H9 (cell line): ENCODE data around the gene SDC4. TPM values are rescaled to one million over a fixed set of nuclear protein-coding genes. Genes with fewer than 3 reads are reported as not detected.

ENCODE experiments used
- DNase-seq: peaks from one replicate; pipeline ENCODE4 v3.0.0-alpha.2; 2017
- H2AFZ ChIP-seq: one replicate; pipeline ENCODE4 v1.6.1; 2013; ENCODE audit warnings: mild to moderate bottlenecking, low read length, control low read depth, moderate library complexity
- H2AK5ac ChIP-seq: 2 replicates; pipeline ENCODE4 v1.6.1; 2013; ENCODE audit warnings: low read length, control low read depth, mixed read lengths; ENCODE audit not compliant: insufficient read length
- H2BK120ac ChIP-seq: one replicate; pipeline ENCODE4 v1.6.1; 2013; ENCODE audit warnings: low read depth, mild to moderate bottlenecking, low read length, control low read depth, inconsistent platforms; ENCODE audit not compliant: poor library complexity, severe bottlenecking
- H2BK12ac ChIP-seq: 2 replicates; pipeline ENCODE4 v1.6.1; 2013; ENCODE audit warnings: low read length, control low read depth, mixed read lengths, low read depth; ENCODE audit not compliant: insufficient read length
- H2BK15ac ChIP-seq: 2 replicates; pipeline ENCODE4 v1.6.1; 2013; ENCODE audit warnings: low read depth, low read length, control low read depth
- H2BK20ac ChIP-seq: one replicate; pipeline ENCODE4 v1.6.1; 2013; ENCODE audit warnings: low read depth, mild to moderate bottlenecking, low read length, control low read depth, inconsistent platforms; ENCODE audit not compliant: poor library complexity, severe bottlenecking
- H2BK5ac ChIP-seq: 2 replicates; pipeline ENCODE4 v1.6.1; 2013; ENCODE audit warnings: low read length, control low read depth, mixed read lengths; ENCODE audit not compliant: insufficient read length
- H3K14ac ChIP-seq: 2 replicates; pipeline ENCODE4 v1.6.1; 2013; ENCODE audit warnings: low read length, control low read depth; ENCODE audit not compliant: insufficient read depth
- H3K18ac ChIP-seq: 2 replicates; pipeline ENCODE4 v1.6.1; 2013; ENCODE audit warnings: low read depth, mild to moderate bottlenecking, mixed read lengths, low read length, control low read depth; ENCODE audit not compliant: insufficient read length
- H3K23ac ChIP-seq: 2 replicates; pipeline ENCODE4 v1.6.1; 2013; ENCODE audit warnings: low read length, control low read depth, mixed read lengths, low read depth; ENCODE audit not compliant: insufficient read length
- H3K23me2 ChIP-seq: 2 replicates; pipeline ENCODE4 v1.6.1; 2013; ENCODE audit warnings: low read depth, mild to moderate bottlenecking, mixed read lengths, low read length, control low read depth; ENCODE audit not compliant: insufficient read length, poor library complexity, severe bottlenecking
- H3K27ac ChIP-seq: 2 replicates; pipeline ENCODE4 v1.5.1; 2013; ENCODE audit warnings: low read length, control low read depth, mixed read lengths, low read depth; ENCODE audit not compliant: insufficient read length
- H3K27me3 ChIP-seq: 2 replicates; pipeline ENCODE4 v1.6.1; 2013; ENCODE audit warnings: low read length, control low read depth, inconsistent platforms; ENCODE audit not compliant: insufficient read depth
- H3K4ac ChIP-seq: 2 replicates; pipeline ENCODE4 v1.6.1; 2013; ENCODE audit warnings: low read depth, mild to moderate bottlenecking, control low read depth, inconsistent platforms, low read length, moderate library complexity
- H3K4me1 ChIP-seq: 2 replicates; pipeline ENCODE4 v1.6.1; 2013; ENCODE audit warnings: low read length, control low read depth, inconsistent platforms; ENCODE audit not compliant: insufficient read depth
- H3K4me2 ChIP-seq: 2 replicates; pipeline ENCODE4 v1.6.1; 2013; ENCODE audit warnings: low read length, control low read depth, mixed read lengths; ENCODE audit not compliant: insufficient read length, insufficient read depth
- H3K56ac ChIP-seq: 2 replicates; pipeline ENCODE4 v1.6.1; 2013; ENCODE audit warnings: low read depth, mild to moderate bottlenecking, mixed read lengths, low read length, control low read depth; ENCODE audit not compliant: insufficient read length
- H3K79me1 ChIP-seq: 2 replicates; pipeline ENCODE4 v1.6.1; 2013; ENCODE audit warnings: low read depth, mild to moderate bottlenecking, moderate library complexity, low read length, control low read depth, inconsistent platforms; ENCODE audit not compliant: insufficient read depth, poor library complexity, severe bottlenecking
- H3K79me2 ChIP-seq: 2 replicates; pipeline ENCODE4 v1.6.1; 2013; ENCODE audit warnings: low read length, control low read depth, inconsistent platforms; ENCODE audit not compliant: insufficient read depth
- H3K9ac ChIP-seq: 2 replicates; pipeline ENCODE4 v1.6.1; 2013; ENCODE audit warnings: low read length, control low read depth, mixed read lengths; ENCODE audit not compliant: insufficient read length; ENCODE audit errors: extremely low read depth
- H3K9me3 ChIP-seq: one replicate; pipeline ENCODE4 v1.6.1; 2013; ENCODE audit warnings: low read depth, low read length, inconsistent platforms; ENCODE audit not compliant: control insufficient read depth
- H3T11ph ChIP-seq: one replicate; pipeline ENCODE4 v1.6.1; 2013; ENCODE audit warnings: mild to moderate bottlenecking, low read length, control low read depth, inconsistent platforms
- H4K20me1 ChIP-seq: one replicate; pipeline ENCODE4 v1.6.1; 2013; ENCODE audit not compliant: control insufficient read depth, insufficient read length, insufficient read depth
- H4K5ac ChIP-seq: 2 replicates; pipeline ENCODE4 v1.6.1; 2013; ENCODE audit warnings: low read depth, mild to moderate bottlenecking, mixed read lengths, low read length, control low read depth; ENCODE audit not compliant: insufficient read length
- H4K8ac ChIP-seq: replicated peaks from 2 replicates; pipeline ENCODE4 v1.6.1; 2013; ENCODE audit warnings: low read length, control low read depth, mixed read lengths, low read depth; ENCODE audit not compliant: insufficient read length
- H4K91ac ChIP-seq: 2 replicates; pipeline ENCODE4 v1.6.1; 2013; ENCODE audit warnings: low read depth, mild to moderate bottlenecking, moderate library complexity, mixed read lengths, low read length, control low read depth; ENCODE audit not compliant: insufficient read length
- H3K27ac Mint-ChIP-seq, 3 experiments: 2 replicates in 2 of 3; 3 replicates in 1 of 3; pipeline ENCODE4 v1.8.0; 2020 to 2021; ENCODE audit warnings: mixed read lengths in 3 of 3, mild to moderate bottlenecking in 1 of 3, moderate library complexity in 1 of 3
- H3K27me3 Mint-ChIP-seq: 2 replicates; pipeline ENCODE4 v1.8.0; 2021; ENCODE audit warnings: low read depth, mild to moderate bottlenecking, moderate library complexity, mixed read lengths
- H3K36me3 Mint-ChIP-seq, 3 experiments: 2 replicates in 2 of 3; 3 replicates in 1 of 3; pipeline ENCODE4 v1.8.0; 2020 to 2021; ENCODE audit warnings: low read depth in 3 of 3, mixed read lengths in 3 of 3; ENCODE audit not compliant: insufficient read depth in 1 of 3
- H3K4me1 Mint-ChIP-seq, 2 experiments: 2 replicates each; pipeline ENCODE4 v1.8.0; 2020; ENCODE audit warnings: mixed read lengths in 2 of 2
- H3K4me3 Mint-ChIP-seq, 2 experiments: 2 replicates in 1 of 2; 3 replicates in 1 of 2; pipeline ENCODE4 v1.8.0; 2020 to 2021; ENCODE audit warnings: mild to moderate bottlenecking in 2 of 2, mixed read lengths in 2 of 2, moderate library complexity in 1 of 2
- H3K9me3 Mint-ChIP-seq, 2 experiments: 2 replicates in 1 of 2; 3 replicates in 1 of 2; pipeline ENCODE4 v1.8.0; 2020; ENCODE audit warnings: mild to moderate bottlenecking in 2 of 2, mixed read lengths in 2 of 2, moderate library complexity in 1 of 2
- CTCF ChIP-seq: fragments of 200-600 bp; sonication (generic); conservative IDR thresholded peaks from 3 replicates; pipeline ENCODE4 v1.8.0; 2021; ENCODE audit warnings: antibody characterized with exemption, mild to moderate bottlenecking
- WGBS: extraction: QIAGEN DNeasy Blood & Tissue Kit; methylation state at CpG from one replicate; pipeline ENCODE4 v1.1.7; 2013; ENCODE audit warnings: missing lambda C conversion rate, low lambda C conversion rate, mixed read lengths; ENCODE audit not compliant: insufficient read length; ENCODE audit errors: extremely low coverage; 5-methylcytosine and 5-hydroxymethylcytosine counted together
- total RNA-seq: library from RNA; stranded (reverse); gene quantifications from 2 replicates; pipeline ENCODE4 v1.2.1, GENCODE V29; 2021

Gene SDC4
- total RNA-seq, 1 experiment from 2014 or later = 50.7 TPM

GRCh38 chr20:45317826-45318225 is 30.4 kb downstream of the SDC4 start:
- no peaks in the 10 kb centered on the region for H4K20me1 ChIP-seq
- no peak overlapping the region for H3K9ac ChIP-seq
- Mint-ChIP-seq H3K9me3 (no peaks in the 10 kb centered on the region), H3K27me3 (peaks cover 10% of the 10 kb centered on the region), H3K4me1 (peaks cover 2 to 3% of the 10 kb centered on the region in 2 experiments; a peak in 1 of 4 replicates), H3K36me3 (no peaks in the 10 kb centered on the region), H3K4me3 (no peak overlapping the region), H3K27ac (no peak overlapping the region)
- DNase-seq = no peak
- H2BK12ac ChIP-seq = no peak overlapping the region
- no peak overlapping the region for H4K8ac ChIP-seq
- H3K18ac ChIP-seq = no peak overlapping the region
- no peak overlapping the region for H2BK20ac ChIP-seq
- no peaks in the 10 kb centered on the region for H3K27me3 ChIP-seq
- H3K9me3 ChIP-seq = no peaks in the 10 kb centered on the region
- H4K91ac ChIP-seq = no peak overlapping the region
- no peak overlapping the region for H3K23ac ChIP-seq
- no CpG with 5 or more reads among the region's 3 CpGs for WGBS
- no peak overlapping the region for H2AFZ ChIP-seq
- no peaks in the 10 kb centered on the region for H3K79me1 ChIP-seq
- H4K5ac ChIP-seq = no peak overlapping the region
- no peak overlapping the region for H2BK15ac ChIP-seq
- no peak overlapping the region for H3K14ac ChIP-seq
- H3K4me2 ChIP-seq = no peak overlapping the region
- no peak overlapping the region for H3T11ph ChIP-seq
- H3K56ac ChIP-seq = no peak overlapping the region
- no peak overlapping the region for H3K4ac ChIP-seq
- H2BK5ac ChIP-seq = no peak overlapping the region
- TF ChIP-seq CTCF = no peak
- H2BK120ac ChIP-seq = no peak overlapping the region
- no peaks in the 10 kb centered on the region for H3K4me1 ChIP-seq
- H3K27ac ChIP-seq = no peak overlapping the region
- H2AK5ac ChIP-seq = no peak overlapping the region
- no peaks in the 10 kb centered on the region for H3K23me2 ChIP-seq
- H3K79me2 ChIP-seq = no peaks in the 10 kb centered on the region
